Ureter (tissue), 1 donor: ENCODE measurements around the gene PRSS56. TPM values are rescaled to one million over a fixed set of nuclear protein-coding genes. Genes with fewer than 3 reads are reported as not detected.

Source experiments
- DNase-seq: peaks from one replicate; pipeline ENCODE4 v3.0.0-alpha.2; 2020; ENCODE audit warnings: low spot score
- total RNA-seq: library from RNA; stranded (reverse); gene quantifications from one replicate; pipeline ENCODE4 v1.2.4, GENCODE V29; 2023
- donor health status: DM: yes; HTN: yes; CAD: no.

PRSS56 gene
- total RNA-seq, 1 donor from 2014 or later: not detected

DNA sequence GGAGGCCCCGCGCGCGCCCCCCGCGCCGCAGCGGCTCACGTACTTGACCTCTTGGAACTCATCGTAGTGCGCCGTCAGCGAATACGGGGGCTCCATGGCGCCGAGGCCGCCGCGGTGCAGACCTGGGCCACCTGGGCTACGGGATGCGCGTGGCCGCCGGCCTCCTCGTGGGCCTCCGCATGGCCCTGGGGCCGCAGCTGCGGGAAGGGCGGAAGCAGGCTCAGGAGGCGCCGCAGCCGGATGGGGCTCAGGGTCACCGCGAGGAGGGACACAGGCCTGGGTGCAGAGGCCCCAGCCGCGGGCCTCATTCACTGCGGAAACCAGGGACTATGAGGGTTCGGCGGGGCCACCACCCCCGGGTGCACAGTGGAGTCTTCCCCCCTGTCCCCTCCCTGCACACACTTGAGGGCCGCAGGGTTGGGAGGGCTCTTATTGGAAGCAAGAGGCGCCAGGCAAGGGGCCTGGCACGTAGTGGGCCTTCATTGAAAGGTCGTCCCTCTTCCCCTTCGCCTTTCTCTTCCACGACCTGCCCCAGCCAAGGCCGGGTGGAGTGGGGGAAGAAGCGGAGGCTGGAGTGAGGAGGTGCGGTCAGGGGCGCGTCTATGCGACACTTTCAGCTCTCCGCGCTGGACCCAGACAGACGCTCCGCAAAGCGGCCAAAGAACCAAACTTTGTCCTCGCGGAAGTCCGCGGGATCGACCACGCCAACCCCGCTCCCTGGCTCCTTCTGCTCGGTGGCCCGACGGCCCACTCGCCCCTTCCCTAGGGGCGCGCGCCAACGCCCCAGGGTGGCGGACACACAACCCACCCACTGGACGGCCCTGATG is 33.4 kb upstream of the PRSS56 start:
- no peak for DNase-seq

DNA sequence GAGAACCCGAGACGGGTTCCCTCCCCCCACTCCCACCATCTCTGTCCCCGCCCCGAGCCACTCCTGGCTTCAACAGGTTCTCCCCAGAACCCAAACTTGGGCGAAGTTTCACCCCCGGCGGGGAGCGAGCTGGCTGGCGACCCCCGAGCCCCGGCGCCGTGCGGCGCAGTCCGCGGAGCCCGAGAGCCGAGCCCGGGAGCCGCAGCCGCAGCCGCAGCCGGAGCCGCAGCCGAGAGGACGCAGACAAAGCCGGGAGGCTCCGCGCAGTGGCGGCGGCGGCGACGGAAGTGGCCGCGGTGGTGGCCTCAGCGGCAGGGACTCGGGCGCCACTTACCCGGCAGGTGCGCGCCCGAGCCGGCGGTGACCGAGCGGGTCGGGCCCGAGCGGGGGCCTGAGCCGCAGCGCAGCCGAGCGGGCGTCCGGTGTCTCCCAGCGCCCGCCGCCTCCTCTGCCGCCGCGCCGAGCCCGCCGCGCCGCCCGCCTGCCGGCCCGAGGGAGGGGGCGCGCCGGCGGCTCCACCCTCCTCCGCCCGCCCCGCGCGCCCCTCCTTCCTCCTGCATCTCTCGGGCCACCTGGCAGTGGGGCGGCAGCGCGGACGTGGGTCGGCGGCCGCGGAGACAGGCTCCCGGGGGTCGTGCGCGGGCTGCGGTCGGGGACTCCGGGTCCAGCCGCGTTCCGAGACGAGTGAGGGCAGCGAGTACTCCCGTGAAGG is 32.6 kb upstream of the PRSS56 start, which contains the start of gene ECEL1:
TSS of gene ECEL1 (minus strand) at position 450 of the 712 bp plus-strand sequence. CDS start 1,181 bp downstream, outside the sequence.
- DNase-seq: no peak

- no peak for DNase-seq
Measured at GRCh38 chr2:232488097-232488711, 32.0 kb upstream of the PRSS56 start.

DNA sequence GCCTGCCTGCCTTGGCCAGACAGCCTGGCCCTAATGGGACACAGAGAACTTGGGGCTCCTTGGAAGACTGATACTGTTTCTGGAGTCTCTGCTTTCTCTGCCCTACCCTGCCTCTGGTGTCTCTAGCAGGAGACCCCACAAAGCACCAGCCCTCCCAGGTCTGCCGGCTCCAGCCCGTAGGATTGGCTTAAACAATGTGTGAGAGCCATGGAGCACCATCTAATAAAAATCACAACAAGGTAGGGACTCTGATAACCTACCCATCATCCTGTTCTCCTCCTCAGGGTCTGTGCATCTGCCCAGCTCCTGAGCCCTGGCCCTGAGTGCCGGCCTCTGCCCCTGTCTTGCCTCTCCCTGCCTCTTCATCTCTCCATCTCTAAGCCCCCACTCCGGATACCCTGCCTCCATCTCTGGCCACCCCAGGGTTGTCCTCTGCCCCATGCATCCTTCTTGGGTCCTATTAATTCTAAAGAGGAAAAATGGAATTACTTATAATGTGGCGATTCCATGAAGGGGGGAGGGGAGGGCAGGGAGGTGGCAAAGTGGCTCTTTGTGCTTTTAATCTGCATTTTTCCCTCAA is 31.4 kb upstream of the PRSS56 start:
- DNase-seq: no peak

DNA sequence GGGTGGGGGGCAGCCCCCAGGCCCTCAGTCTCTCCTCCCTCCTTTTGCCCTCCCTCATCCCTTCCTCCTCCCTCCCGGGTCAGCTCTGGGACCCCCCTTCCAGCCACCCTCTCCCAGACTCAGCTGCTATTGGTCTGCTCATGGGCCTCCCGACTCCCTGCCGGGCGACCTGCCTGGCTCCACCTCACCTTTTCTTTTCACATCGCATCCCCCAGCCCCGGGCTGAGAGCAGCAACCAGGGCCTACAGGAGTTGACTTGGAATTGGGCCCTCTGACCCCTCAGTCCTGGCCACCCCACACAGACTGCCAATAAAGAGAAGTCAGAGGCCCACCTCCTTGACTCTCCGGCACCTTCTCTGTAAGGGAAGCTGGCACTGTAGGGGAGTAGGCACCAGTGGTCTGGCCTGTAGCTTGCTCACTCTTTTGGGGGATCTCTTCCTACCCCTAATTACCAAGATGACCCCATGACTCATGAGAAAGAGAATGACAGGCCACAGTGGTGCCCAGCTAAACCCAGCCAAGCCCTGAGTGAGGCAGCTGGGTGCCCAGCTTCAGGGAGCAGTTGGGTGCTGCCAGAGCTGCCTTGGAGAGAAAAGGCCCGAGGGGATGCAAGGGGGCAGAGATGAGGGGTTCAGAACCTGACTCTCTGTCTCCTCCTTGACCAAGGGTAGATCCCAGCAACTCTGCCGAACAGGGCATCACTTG is 30.5 kb upstream of the PRSS56 start:
- DNase-seq: no peak

DNA sequence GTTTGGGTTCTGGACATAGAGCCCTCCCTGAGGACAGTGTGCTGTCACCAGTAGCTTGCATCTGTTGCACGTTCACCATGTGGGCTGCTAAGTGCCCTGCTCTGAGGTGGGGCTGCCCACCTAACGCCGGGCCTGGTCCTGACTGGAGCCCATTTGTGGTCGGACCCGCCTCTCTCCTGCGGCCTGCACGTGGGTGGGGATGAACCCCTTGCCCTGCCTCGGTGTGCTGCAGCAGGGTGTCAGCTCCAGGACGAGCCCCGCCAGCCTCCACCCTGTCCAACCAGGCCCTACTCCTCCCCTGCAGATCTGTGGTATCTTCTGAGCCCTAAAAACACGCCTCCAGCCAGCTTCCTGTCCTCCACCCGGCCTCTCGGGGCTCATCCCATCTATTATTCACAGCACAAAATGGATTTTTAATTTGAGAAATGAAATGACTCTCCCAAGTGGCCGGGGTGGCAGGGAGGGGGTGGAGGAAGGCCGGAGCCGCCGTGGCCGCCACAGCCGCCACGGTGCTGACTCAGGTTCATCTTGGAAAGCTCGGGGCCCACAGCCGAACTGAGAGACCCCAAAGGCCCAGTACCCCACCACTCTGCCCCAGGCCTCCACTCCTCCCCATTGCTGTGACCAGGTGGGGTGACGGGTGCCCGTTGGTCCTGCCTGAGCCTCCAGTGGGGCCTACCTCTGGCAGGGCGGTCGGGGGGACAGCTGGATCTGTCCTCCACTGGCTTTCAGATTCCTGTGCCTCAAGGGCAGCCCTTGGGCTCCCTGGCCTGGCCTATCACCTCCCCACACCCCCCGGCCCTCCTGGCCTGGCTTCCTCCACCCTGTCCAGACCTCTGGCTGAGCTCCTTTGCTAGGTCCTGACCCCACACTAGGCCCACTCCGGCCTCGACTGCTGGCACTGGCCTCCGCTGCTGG is 29.7 kb upstream of the PRSS56 start:
- no peak for DNase-seq

GRCh38 chr2:232491139-232491780 is 28.9 kb upstream of the PRSS56 start:
- no peak for DNase-seq

GRCh38 chr2:232492236-232492848 is 27.8 kb upstream of the PRSS56 start:
- DNase-seq: no peak

- no peak for DNase-seq
Measured at GRCh38 chr2:232492963-232493700, 27.1 kb upstream of the PRSS56 start.

DNA sequence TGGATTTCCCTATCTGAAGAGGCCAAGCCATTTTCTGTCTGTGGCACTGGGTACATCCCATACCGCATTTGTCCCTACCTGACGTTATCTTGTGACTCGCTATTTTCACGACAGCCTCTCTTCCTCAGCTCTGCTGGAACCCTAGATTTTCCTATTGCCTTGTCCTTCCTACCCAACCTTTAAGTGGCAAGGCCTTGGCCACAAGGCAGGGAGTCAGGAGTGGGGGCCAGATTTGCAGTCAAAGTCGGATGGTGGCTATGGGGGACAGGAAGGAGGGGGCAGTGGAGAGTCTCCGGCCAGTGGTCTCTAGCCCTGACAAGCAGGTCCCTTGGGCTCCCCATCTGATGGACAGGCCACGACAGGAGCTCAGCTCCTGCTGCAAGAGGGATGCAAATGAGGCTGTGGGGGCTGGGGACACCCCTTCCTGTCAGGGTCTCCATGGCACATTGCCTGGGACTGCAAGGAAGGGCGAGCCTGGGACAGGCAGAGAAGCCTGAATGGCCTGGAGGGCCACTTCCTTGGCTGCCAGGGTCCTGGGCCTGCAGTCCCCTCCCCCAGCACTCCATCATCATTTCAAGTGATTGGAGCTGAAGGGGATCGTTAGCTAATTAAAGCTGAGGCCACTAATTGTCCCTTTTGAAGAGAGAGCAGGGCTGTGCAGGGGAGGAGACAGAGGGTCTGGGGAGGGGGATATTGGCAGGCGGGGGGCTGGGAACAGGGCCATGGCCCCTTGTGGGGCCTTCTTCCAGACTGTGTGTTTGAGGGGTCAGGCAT is 26.3 kb upstream of the PRSS56 start:
- DNase-seq: no peak

GRCh38 chr2:232494542-232494941 is 25.6 kb upstream of the PRSS56 start:
- no peak for DNase-seq

GRCh38 chr2:232495292-232495691 is 24.9 kb upstream of the PRSS56 start:
- no peak for DNase-seq

DNA sequence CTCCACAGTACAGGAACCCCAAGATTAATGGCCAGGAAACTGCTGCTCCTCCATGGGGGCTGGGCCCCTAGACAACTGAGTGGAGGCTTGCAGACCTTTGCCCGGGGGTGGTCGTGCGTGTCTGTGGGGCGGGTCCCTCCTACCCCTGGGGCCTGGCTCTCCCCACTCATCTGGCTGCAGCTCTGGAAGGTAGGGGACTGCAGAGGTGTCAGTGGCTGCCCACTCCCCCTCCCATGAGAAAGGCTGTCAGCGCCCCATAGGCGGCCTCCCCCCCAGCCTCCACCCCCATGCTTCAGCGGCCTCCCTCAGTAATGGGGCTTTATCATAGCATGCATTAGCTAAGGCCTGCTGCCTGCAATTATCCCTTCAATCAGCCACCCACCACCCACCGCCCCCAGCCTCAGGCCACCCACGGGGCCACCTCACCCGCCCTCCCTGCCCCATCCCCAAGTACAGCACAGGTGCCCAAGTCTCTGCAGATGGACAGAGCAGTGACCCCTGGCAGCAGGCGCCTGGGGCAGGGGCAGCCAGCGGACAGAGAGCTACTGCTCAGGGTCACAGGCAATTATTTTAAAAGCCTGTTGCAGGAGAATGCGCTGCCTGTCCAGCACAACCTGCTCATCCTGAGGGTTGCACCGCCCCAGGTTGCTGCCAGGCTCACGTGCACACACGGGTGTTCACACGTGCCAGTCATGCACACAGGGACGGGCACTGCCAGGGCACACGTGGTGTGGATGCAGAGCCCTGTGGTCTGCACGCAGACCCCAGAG is 23.5 kb upstream of the PRSS56 start:
- no peak for DNase-seq

DNA sequence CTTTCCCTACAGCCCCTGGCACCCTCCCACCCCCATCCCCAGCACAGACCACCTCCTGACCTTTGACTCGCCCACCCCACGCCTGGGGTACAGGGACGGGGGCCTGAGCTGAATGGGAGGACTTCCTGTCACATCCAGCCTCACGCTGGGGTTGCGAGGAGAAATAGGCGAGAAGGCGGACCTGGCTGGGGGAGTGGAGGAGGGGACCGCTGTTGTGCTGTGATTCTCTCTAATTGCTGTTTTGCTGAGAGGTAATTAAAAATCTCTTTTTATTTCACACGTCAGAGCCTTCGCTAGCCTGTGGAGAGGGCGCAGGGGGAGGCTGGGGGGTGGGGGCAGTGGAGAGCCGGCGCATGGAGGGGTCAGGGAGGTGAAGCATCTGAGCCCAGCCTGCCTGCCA is 22.8 kb upstream of the PRSS56 start:
- no peak for DNase-seq

GRCh38 chr2:232498452-232498851 is 21.7 kb upstream of the PRSS56 start:
- no peak for DNase-seq

- DNase-seq: no peak
Measured at GRCh38 chr2:232501331-232501771, 18.8 kb upstream of the PRSS56 start.

GRCh38 chr2:232501794-232502390 is 18.3 kb upstream of the PRSS56 start:
- DNase-seq: no peak
